Smooth muscle cell (in vitro differentiated cells): ENCODE results near the gene ENTHD1. TPM values are rescaled to one million over a fixed set of nuclear protein-coding genes. Genes with fewer than 3 reads are reported as not detected.
"Not testable (repeated sequence)": the region's sequence is repeated elsewhere in the genome, so short reads cannot be mapped to it uniquely, and the experiment has no call there.

Experiments used
- DNase-seq: peaks from one replicate; lab custom pipeline; 2025; ENCODE audit not compliant: unreplicated experiment; lab: John Stamatoyannopoulos, UW
- H2AFZ ChIP-seq: fragments of 200-600 bp; sonication (generic); 2 replicates; pipeline ENCODE4 v1.6.0; 2016; ENCODE audit warnings: antibody characterized with exemption, low read depth, mild to moderate bottlenecking
- H3F3A ChIP-seq: fragments of 200-600 bp; sonication (generic); 2 replicates; pipeline ENCODE4 v1.6.0; 2017; ENCODE audit warnings: antibody characterized with exemption, low read depth
- H3K27ac ChIP-seq: fragments of 200-600 bp; sonication (generic); 2 replicates; pipeline ENCODE4 v1.5.1; 2016; ENCODE audit warnings: low read depth, mild to moderate bottlenecking
- H3K27me3 ChIP-seq: fragments of 200-600 bp; sonication (generic); 2 replicates; pipeline ENCODE4 v1.6.1; 2016; ENCODE audit warnings: low read depth, mild to moderate bottlenecking
- H3K36me3 ChIP-seq: fragments of 200-600 bp; sonication (generic); 2 replicates; pipeline ENCODE4 v1.5.1; 2016; ENCODE audit warnings: low read depth
- H3K4me1 ChIP-seq: fragments of 200-600 bp; sonication (generic); 2 replicates; pipeline ENCODE4 v1.5.1; 2016; ENCODE audit warnings: low read depth
- H3K4me2 ChIP-seq: fragments of 200-600 bp; sonication (generic); 2 replicates; pipeline ENCODE4 v1.6.0; 2016; ENCODE audit warnings: mild to moderate bottlenecking
- H3K4me3 ChIP-seq: fragments of 200-600 bp; sonication (generic); 2 replicates; pipeline ENCODE4 v1.5.1; 2016; ENCODE audit warnings: mild to moderate bottlenecking
- H3K79me2 ChIP-seq: fragments of 200-600 bp; sonication (generic); 2 replicates; pipeline ENCODE4 v1.6.0; 2016; ENCODE audit warnings: low read depth, mild to moderate bottlenecking
- H3K9ac ChIP-seq: fragments of 200-600 bp; sonication (generic); 2 replicates; pipeline ENCODE4 v1.6.0; 2016; ENCODE audit warnings: low read depth
- H3K9me3 ChIP-seq: fragments of 200-600 bp; sonication (generic); replicated peaks from 2 replicates; pipeline ENCODE4 v1.5.1; 2016; ENCODE audit warnings: low read depth
- H4K20me1 ChIP-seq: fragments of 200-600 bp; sonication (generic); 2 replicates; pipeline ENCODE4 v1.6.0; 2016; ENCODE audit warnings: low read depth
- CTCF ChIP-seq: fragments of 200-600 bp; sonication (generic); IDR thresholded peaks from 2 replicates; pipeline ENCODE4 v1.5.1; 2017; ENCODE audit warnings: borderline replicate concordance, mild to moderate bottlenecking, antibody characterized with exemption; ENCODE audit not compliant: insufficient read depth, poor library complexity, severe bottlenecking
- WGBS: methylation state at CpG from one replicate; pipeline ENCODE4 v1.1.7; 2016; ENCODE audit warnings: low lambda C conversion rate; 5-methylcytosine and 5-hydroxymethylcytosine counted together
- polyA plus RNA-seq: library from polyadenylated mRNA; unstranded; fragments of >200 nt; fragmentation: Nextera tagmentation; extraction: Ambion mirVana; gene quantifications from 2 replicates; pipeline ENCODE4 v1.2.1, GENCODE V29; 2016
- total RNA-seq: library from RNA; depleted of rRNA; stranded (reverse); fragments of >200 nt; gene quantifications from 2 replicates; pipeline ENCODE4 v1.2.3, GENCODE V29; 2014

Gene ENTHD1
- total and polyA plus RNA-seq, 2 experiments from 2014 or later = not detected

- WGBS = 93% methylated on average over 6 of the region's 6 CpGs
- H3K36me3 ChIP-seq = no peaks in the 10 kb centered on the region
- no peak for TF ChIP-seq CTCF
- no peak overlapping the region for H3K27ac ChIP-seq
- H3F3A ChIP-seq = no peaks in the 10 kb centered on the region
- no peaks in the 10 kb centered on the region for H3K9me3 ChIP-seq
- H2AFZ ChIP-seq = no peak overlapping the region
- no peak overlapping the region for H3K9ac ChIP-seq
- H4K20me1 ChIP-seq = no peaks in the 10 kb centered on the region
- H3K4me1 ChIP-seq = no peaks in the 10 kb centered on the region
- H3K4me3 ChIP-seq = no peak overlapping the region
- no peak overlapping the region for H3K4me2 ChIP-seq
- H3K79me2 ChIP-seq = no peaks in the 10 kb centered on the region
- peaks cover 53% of the 10 kb centered on the region for H3K27me3 ChIP-seq
- DNase-seq = no peak
Measured at GRCh38 chr22:39896313-39896996, 2.9 kb upstream of the ENTHD1 start.

- 81% methylated on average over 1 of the region's 1 CpG for WGBS
- no peak for TF ChIP-seq CTCF
- H3K4me3 ChIP-seq = no peak overlapping the region
Measured at GRCh38 chr22:39895682-39896081, 2.1 kb upstream of the ENTHD1 start.

GRCh38 chr22:39894554-39895092, 1.1 kb upstream of the ENTHD1 start:
- Histone ChIP-seq H3K9ac (no peak overlapping the region), H3K4me2 (no peak overlapping the region), H3F3A (no peaks in the 10 kb centered on the region), H3K79me2 (no peaks in the 10 kb centered on the region), H3K27ac (no peak overlapping the region), H3K9me3 (no peaks in the 10 kb centered on the region), H3K4me1 (no peaks in the 10 kb centered on the region), H2AFZ (no peak overlapping the region), H3K36me3 (no peaks in the 10 kb centered on the region), H4K20me1 (no peaks in the 10 kb centered on the region), H3K27me3 (peaks cover 35% of the 10 kb centered on the region), H3K4me3 (no peak overlapping the region)
- DNase-seq = no peak
- 77% methylated on average over 7 of the region's 7 CpGs for WGBS
- TF ChIP-seq CTCF = no peak

More at GRCh38 chr22:39895682-39896081, 2.1 kb upstream of the ENTHD1 start:
- Histone ChIP-seq H2AFZ (no peak overlapping the region), H3K79me2 (no peaks in the 10 kb centered on the region), H3K4me1 (no peaks in the 10 kb centered on the region), H3F3A (no peaks in the 10 kb centered on the region), H4K20me1 (no peaks in the 10 kb centered on the region), H3K4me2 (no peak overlapping the region), H3K27ac (no peak overlapping the region), H3K27me3 (peaks cover 45% of the 10 kb centered on the region), H3K9me3 (no peaks in the 10 kb centered on the region), H3K36me3 (no peaks in the 10 kb centered on the region), H3K9ac (no peak overlapping the region)
- DNase-seq = no peak

- H3K4me2 ChIP-seq, H3F3A ChIP-seq, H4K20me1 ChIP-seq, H2AFZ ChIP-seq, H3K4me3 ChIP-seq, H3K27ac ChIP-seq, H3K79me2 ChIP-seq, H3K36me3 ChIP-seq, H3K9me3 ChIP-seq, H3K4me1 ChIP-seq, DNase-seq, H3K9ac ChIP-seq: not testable (repeated sequence)
- H3K27me3 ChIP-seq = peaks cover 27% of the 10 kb centered on the region
- 91% methylated on average over 3 of the region's 3 CpGs for WGBS
Measured at GRCh38 chr22:39889924-39890323, 3.6 kb downstream of the ENTHD1 start.
